Esophagus squamous epithelium (tissue), 4 donors: Measurements from ENCODE around the gene LILRB4.

Experiments used
- CTCF ChIP-seq, 6 experiments: fragments of 450-650 bp in 4 of 6; fragments of 200-600 bp in 2 of 6; sonication (generic) in 2 of 6; IDR thresholded peaks; one replicate each; pipeline ENCODE4 v1.5.1; 2016 to 2019; ENCODE audit warnings: antibody characterized with exemption in 6 of 6, mild to moderate bottlenecking in 4 of 6, moderate library complexity in 4 of 6
- POLR2A ChIP-seq, 4 donors: fragments of 450-650 bp; IDR thresholded peaks; one replicate each; pipeline ENCODE4 v1.6.1; 2017; ENCODE audit warnings: antibody characterized with exemption in 4 of 4, mild to moderate bottlenecking in 4 of 4, moderate library complexity in 3 of 4

GRCh38 chr19:54660306-54660705 is 2.5 kb upstream of the LILRB4 start:
- TF ChIP-seq CTCF (IDR thresholded peaks at IDR 0.05) (no peak), POLR2A (IDR thresholded peaks at IDR 0.05) (no peak)
